CD14-positive monocyte (primary cell): Measurements from ENCODE around the gene LSP1. TPM values are rescaled to one million over a fixed set of nuclear protein-coding genes. Genes with fewer than 3 reads are reported as not detected.

Experiments used
- DNase-seq, 3 donors: peaks; one replicate each; pipeline ENCODE4 v3.0.0-alpha.2; 2011 to 2022
- H2AFZ ChIP-seq: 2 replicates; pipeline ENCODE4 v1.6.0; 2012; ENCODE audit warnings: mild to moderate bottlenecking, low read depth, low read length, inconsistent platforms; ENCODE audit not compliant: insufficient read depth, poor library complexity, severe bottlenecking
- H3K27ac ChIP-seq, 2 donors: 1 replicate in 1 of 2; 2 replicates in 1 of 2; pipeline ENCODE4 v1.5.1; 2012 to 2013; ENCODE audit warnings: low read length in 2 of 2, control low read depth in 1 of 2, inconsistent platforms in 1 of 2, low read depth in 1 of 2, mild to moderate bottlenecking in 1 of 2
- H3K27me3 ChIP-seq, 2 donors: one replicate each; pipeline versions ENCODE4 v1.6.0 to v1.6.1; 2011 to 2013; ENCODE audit warnings: low read length in 2 of 2; ENCODE audit not compliant: control insufficient read depth in 2 of 2, insufficient read depth in 2 of 2
- H3K36me3 ChIP-seq, 2 donors: replicated peaks in 1 of 2; 1 replicate in 1 of 2; 2 replicates in 1 of 2; pipeline versions ENCODE4 v1.5.1 to v1.6.1; 2012 to 2013; ENCODE audit warnings: low read length in 2 of 2, control low read depth in 1 of 2, inconsistent platforms in 1 of 2, mild to moderate bottlenecking in 1 of 2; ENCODE audit not compliant: insufficient read depth in 2 of 2, control insufficient read depth in 1 of 2
- H3K4me1 ChIP-seq, 2 donors: 1 replicate in 1 of 2; 2 replicates in 1 of 2; pipeline versions ENCODE4 v1.5.1 to v1.6.1; 2012 to 2013; ENCODE audit warnings: low read length in 2 of 2, control low read depth in 1 of 2, inconsistent platforms in 1 of 2, mild to moderate bottlenecking in 1 of 2, moderate library complexity in 1 of 2; ENCODE audit not compliant: insufficient read depth in 2 of 2, control insufficient read depth in 1 of 2
- H3K4me2 ChIP-seq: replicated peaks from 2 replicates; pipeline ENCODE3; 2012; ENCODE audit warnings: low read length, moderate library complexity, mild to moderate bottlenecking; ENCODE audit not compliant: poor library complexity, severe bottlenecking; ENCODE audit errors: extremely low read depth
- H3K4me3 ChIP-seq, 3 experiments: fragments of 200-600 bp in 1 of 3; sonication (generic) in 1 of 3; replicated peaks in 1 of 3; 1 replicate in 2 of 3; 2 replicates in 1 of 3; pipeline ENCODE4 v1.5.1; 2011 to 2013; ENCODE audit warnings: low read length in 3 of 3, mild to moderate bottlenecking in 3 of 3, control low read depth in 2 of 3, low read depth in 2 of 3, inconsistent platforms in 1 of 3, moderate library complexity in 1 of 3
- H3K79me2 ChIP-seq: 2 replicates; pipeline ENCODE4 v1.6.0; 2012; ENCODE audit warnings: mild to moderate bottlenecking, control low read depth, inconsistent platforms, low read length, moderate library complexity; ENCODE audit not compliant: insufficient read depth
- H3K9ac ChIP-seq: 2 replicates; pipeline ENCODE4 v1.6.0; 2017; ENCODE audit warnings: low read length, mild to moderate bottlenecking; ENCODE audit not compliant: insufficient read depth, poor library complexity, severe bottlenecking
- H3K9me3 ChIP-seq, 2 donors: replicated peaks in 1 of 2; 1 replicate in 1 of 2; 2 replicates in 1 of 2; pipeline versions ENCODE4 v1.5.1 to v1.6.1; 2012 to 2013; ENCODE audit warnings: low read length in 2 of 2, control low read depth in 1 of 2; ENCODE audit not compliant: control insufficient read depth in 1 of 2, insufficient read depth in 1 of 2
- H4K20me1 ChIP-seq: 2 replicates; pipeline ENCODE4 v1.6.0; 2012; ENCODE audit warnings: mild to moderate bottlenecking, low read length, control low read depth, moderate library complexity; ENCODE audit not compliant: insufficient read depth
- H3K27ac Mint-ChIP-seq, 7 donors: one replicate each; pipeline ENCODE4 v1.8.0; 2020; ENCODE audit warnings: mild to moderate bottlenecking in 7 of 7, mixed read lengths in 7 of 7, moderate library complexity in 6 of 7, inconsistent platforms in 2 of 7
- H3K27me3 Mint-ChIP-seq, 3 donors: one replicate each; pipeline ENCODE4 v1.8.0; 2021 to 2022; ENCODE audit warnings: low read depth in 3 of 3, mild to moderate bottlenecking in 3 of 3, mixed read lengths in 3 of 3, moderate library complexity in 3 of 3, inconsistent platforms in 1 of 3
- H3K36me3 Mint-ChIP-seq, 2 donors: one replicate each; pipeline ENCODE4 v1.8.0; 2020; ENCODE audit warnings: mixed read lengths in 2 of 2, inconsistent platforms in 1 of 2, mild to moderate bottlenecking in 1 of 2
- H3K4me1 Mint-ChIP-seq: one replicate; pipeline ENCODE4 v1.8.0; 2020; ENCODE audit warnings: mild to moderate bottlenecking, mixed read lengths
- H3K4me3 Mint-ChIP-seq, 2 donors: one replicate each; pipeline ENCODE4 v1.8.0; 2020; ENCODE audit warnings: mild to moderate bottlenecking in 2 of 2, mixed read lengths in 2 of 2, moderate library complexity in 1 of 2
- H3K9me3 Mint-ChIP-seq, 7 donors: one replicate each; pipeline ENCODE4 v1.8.0; 2020 to 2022; ENCODE audit warnings: mixed read lengths in 7 of 7, mild to moderate bottlenecking in 6 of 7, moderate library complexity in 6 of 7, inconsistent platforms in 2 of 7
- CTCF ChIP-seq: fragments of 200-600 bp; IDR thresholded peaks from one replicate; pipeline ENCODE4 v1.8.0; 2022; ENCODE audit warnings: antibody characterized with exemption, mild to moderate bottlenecking
- WGBS: methylation state at CpG from one replicate; pipeline ENCODE4 v1.1.5; 2013; ENCODE audit warnings: missing lambda C conversion rate; ENCODE audit not compliant: insufficient coverage; 5-methylcytosine and 5-hydroxymethylcytosine counted together
- intact Hi-C, 2 donors: fragments of 100-400 bp; cut with micrococcal nuclease; formaldehyde crosslinking; loops; one replicate each; pipeline versions ENCODE4 v1.15.0 to v1.15.1; 2023
- polyA plus RNA-seq, 3 donors: library from polyadenylated mRNA; depleted of rRNA in 1 of 3; unstranded in 2 of 3; stranded (reverse) in 1 of 3; fragments of 300-500 nt in 2 of 3; fragments of >200 nt in 1 of 3; fragmentation: Illumina TruSeq in 2 of 3; gene quantifications; 1 replicate in 2 of 3; 2 replicates in 1 of 3; pipeline ENCODE4 v1.2.3, GENCODE V29; 2012 to 2021

LSP1 gene
- polyA plus RNA-seq, 3 donors: 387 to 646 (median 542) TPM

- no peaks in the 10 kb centered on the region for H4K20me1 ChIP-seq
- H3K27ac ChIP-seq: no peak overlapping the region
- H3K4me1 ChIP-seq: peaks cover 12 to 14% of the 10 kb centered on the region in 2 donors
- H3K9ac ChIP-seq: no peak overlapping the region
- no peaks in the 10 kb centered on the region for H3K36me3 ChIP-seq
- H3K4me3 ChIP-seq: no peak overlapping the region
- TF ChIP-seq CTCF: no peak
- H3K27me3 ChIP-seq: peaks cover 0 to 50% of the 10 kb centered on the region in 2 donors
- peaks cover 0 to 2% (median 0%) of the 10 kb centered on the region in 7 donors for H3K9me3 Mint-ChIP-seq
- H3K27me3 Mint-ChIP-seq: peaks cover 45 to 75% (median 52%) of the 10 kb centered on the region in 3 donors
- no peak overlapping the region for H3K4me2 ChIP-seq
- intact Hi-C loops: loop anchor here in 1 of 2 donors (5.0 kb wide), 1 partner anchor 36 kb away; no protein-coding TSS in a partner anchor
- no peak overlapping the region for H3K4me3 Mint-ChIP-seq
- WGBS: 82% methylated on average over 12 of the region's 12 CpGs
- no peak for DNase-seq
- H3K9me3 ChIP-seq: no peaks in the 10 kb centered on the region
- no peak overlapping the region for H2AFZ ChIP-seq
- H3K79me2 ChIP-seq: no peaks in the 10 kb centered on the region
- H3K36me3 Mint-ChIP-seq: no peaks in the 10 kb centered on the region
- peaks cover 8% of the 10 kb centered on the region for H3K4me1 Mint-ChIP-seq
- H3K27ac Mint-ChIP-seq: no peak overlapping the region
Measured at GRCh38 chr11:1828542-1828941, 24.3 kb upstream of the LSP1 start.

GRCh38 chr11:1829039-1829820, 23.7 kb upstream of the LSP1 start:
- Histone ChIP-seq H3K36me3 (no peaks in the 10 kb centered on the region), H3K9me3 (no peaks in the 10 kb centered on the region), H2AFZ (no peak overlapping the region), H3K4me2 (no peak overlapping the region), H3K79me2 (no peaks in the 10 kb centered on the region), H3K4me3 (no peak overlapping the region), H3K27me3 (peaks cover 0 to 49% of the 10 kb centered on the region in 2 donors), H4K20me1 (no peaks in the 10 kb centered on the region), H3K9ac (no peak overlapping the region), H3K27ac (no peak overlapping the region), H3K4me1 (peaks cover 12 to 14% of the 10 kb centered on the region in 2 donors)
- 61% methylated on average over 10 of the region's 11 CpGs for WGBS
- peaks cover 8% of the 10 kb centered on the region for H3K4me1 Mint-ChIP-seq
- TF ChIP-seq CTCF: no peak
- H3K4me3 Mint-ChIP-seq: peak overlapping the region in 1 of 2 donors; percentile 11
- intact Hi-C loops: loop anchor here in 1 of 2 donors (5.0 kb wide), 1 partner anchor 37 kb away; no protein-coding TSS in a partner anchor
- H3K9me3 Mint-ChIP-seq: peaks cover 0 to 2% (median 0%) of the 10 kb centered on the region in 7 donors
- H3K36me3 Mint-ChIP-seq: no peaks in the 10 kb centered on the region
- DNase-seq: peak in 1 of 3 donors; percentile 2
- no peak overlapping the region for H3K27ac Mint-ChIP-seq
- peaks cover 45 to 75% (median 52%) of the 10 kb centered on the region in 3 donors for H3K27me3 Mint-ChIP-seq
